GM21825 (cell line): Measurements from ENCODE around the gene RANBP3.

Experiments used
- ATAC-seq: cut with Tn5 transposase; IDR thresholded peaks from one replicate; pipeline ENCODE4 v1.9.1; 2021; ENCODE audit warnings: mild to moderate bottlenecking, moderate library complexity; ENCODE audit not compliant: unreplicated experiment

The RANBP3 gene

DNA sequence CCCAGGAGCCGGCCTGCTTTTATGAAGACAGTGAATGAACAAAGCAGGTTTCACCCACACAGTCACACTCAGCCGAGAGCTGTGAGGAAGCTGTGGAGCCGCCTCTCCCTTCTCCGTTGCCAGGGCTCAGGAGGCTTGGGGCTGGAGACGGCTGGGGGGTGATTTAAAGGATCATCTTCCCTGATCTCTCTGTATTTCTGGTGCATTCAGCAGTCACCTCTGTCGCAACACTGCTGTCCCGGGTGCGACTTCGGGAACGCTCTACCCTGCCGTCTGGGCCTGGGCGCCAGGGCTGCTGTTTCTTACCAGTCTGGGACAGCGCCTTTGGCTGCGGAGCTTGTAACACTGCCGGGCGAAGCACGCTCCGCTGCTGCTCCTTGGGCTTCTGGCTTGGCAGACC, 45.8 kb downstream of the RANBP3 start:
- ATAC-seq = no peak

GRCh38 chr19:5931251-5931650, 46.7 kb downstream of the RANBP3 start:
- ATAC-seq = no peak

DNA sequence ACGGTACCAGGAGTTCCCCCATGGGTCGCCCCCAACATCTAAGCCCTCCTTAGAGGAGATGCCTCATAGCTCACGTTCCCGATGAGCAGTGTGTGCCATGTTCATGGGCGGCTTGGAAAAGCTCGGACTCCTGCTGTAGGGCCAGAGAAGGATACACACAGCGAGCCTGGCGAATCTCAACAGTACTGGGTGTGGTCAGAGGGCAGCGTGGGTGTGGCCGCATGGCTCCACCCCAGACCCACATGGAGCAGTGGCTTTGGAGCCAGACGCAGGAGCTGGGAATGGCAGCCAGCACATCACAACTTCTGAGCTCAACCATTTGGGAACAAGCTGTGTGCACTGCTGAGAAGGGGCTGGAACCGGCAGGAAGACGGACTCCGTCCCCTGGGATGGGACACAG, 48.3 kb downstream of the RANBP3 start:
- ATAC-seq = no peak

DNA sequence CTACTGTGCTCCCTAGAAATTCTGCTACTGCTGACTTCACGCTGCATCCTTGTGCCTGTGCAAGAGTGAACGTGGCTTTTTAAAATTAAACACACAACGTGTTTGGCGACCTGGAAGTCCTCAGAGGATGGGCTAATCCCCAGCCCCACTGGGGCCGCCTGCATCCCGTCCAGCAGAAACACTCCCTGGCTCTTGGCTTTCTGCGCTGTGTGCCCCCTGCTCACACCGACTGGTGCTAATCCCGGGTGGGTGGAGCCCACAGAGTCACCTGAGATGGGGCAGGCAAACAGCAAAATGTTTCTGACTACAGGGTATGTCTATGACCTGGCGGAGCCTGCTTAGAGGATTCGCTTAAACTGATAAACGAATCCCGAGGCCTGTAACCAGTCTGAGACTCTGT, 48.8 kb downstream of the RANBP3 start:
- no peak for ATAC-seq

GRCh38 chr19:5927441-5927821, 50.5 kb downstream of the RANBP3 start:
- no peak for ATAC-seq

GRCh38 chr19:5926641-5927440, 51.1 kb downstream of the RANBP3 start:
- ATAC-seq = no peak

DNA sequence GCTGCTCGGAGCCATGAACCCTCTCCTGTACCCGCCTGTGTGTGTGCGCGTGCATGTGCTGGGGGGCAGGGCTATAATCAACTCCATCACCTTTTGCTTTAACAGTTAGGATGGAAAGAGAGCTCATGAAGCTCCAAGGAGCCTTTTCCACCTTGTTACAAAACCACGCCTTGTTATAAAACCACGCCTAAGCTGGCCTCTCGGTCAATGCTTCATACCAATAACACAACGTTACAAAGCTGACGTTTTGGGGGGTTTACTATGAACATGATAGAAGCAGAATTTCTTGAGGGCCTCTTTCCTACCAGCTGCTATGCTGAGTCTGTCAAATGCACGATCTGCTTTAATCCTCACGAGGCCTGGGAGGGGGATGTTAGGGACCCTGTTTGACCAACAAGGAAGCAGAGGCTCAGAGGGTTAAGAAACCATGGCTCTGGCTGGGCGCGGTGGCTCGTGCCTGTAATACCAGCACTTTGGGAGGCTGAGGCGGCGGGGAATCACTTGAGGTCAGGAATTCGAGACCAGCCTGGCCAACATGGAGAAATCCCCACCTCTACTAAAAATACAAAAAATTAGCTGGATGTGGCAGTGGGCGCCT, 52.0 kb downstream of the RANBP3 start:
- ATAC-seq = no peak

DNA sequence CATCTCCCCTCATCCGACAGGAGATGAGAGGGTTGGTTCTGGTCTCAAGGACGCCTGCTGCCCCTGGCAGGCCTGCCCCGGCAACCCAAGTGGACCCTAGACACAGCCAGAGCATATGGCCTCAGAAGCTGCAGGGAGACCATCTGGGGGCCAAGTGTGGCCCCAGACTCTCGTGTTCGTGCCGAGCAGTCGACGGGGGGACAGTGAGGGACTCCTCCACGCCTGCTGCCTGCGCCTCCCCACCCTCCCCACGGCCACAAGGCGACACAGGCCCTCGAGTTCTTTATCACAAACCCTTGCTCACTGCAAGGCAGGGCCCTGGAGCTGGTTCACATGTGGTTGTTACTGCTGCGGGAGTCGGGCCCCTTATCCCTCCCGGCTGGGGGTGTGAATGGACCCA, 54.6 kb downstream of the RANBP3 start:
- no peak for ATAC-seq

GRCh38 chr19:5922161-5922545, 55.8 kb downstream of the RANBP3 start:
- no peak for ATAC-seq

- ATAC-seq = no peak
These were observed 56.3 kb downstream of the RANBP3 start for GRCh38 chr19:5921516-5922160.

GRCh38 chr19:5918463-5919079, 59.4 kb downstream of the RANBP3 start:
- ATAC-seq = no peak

DNA sequence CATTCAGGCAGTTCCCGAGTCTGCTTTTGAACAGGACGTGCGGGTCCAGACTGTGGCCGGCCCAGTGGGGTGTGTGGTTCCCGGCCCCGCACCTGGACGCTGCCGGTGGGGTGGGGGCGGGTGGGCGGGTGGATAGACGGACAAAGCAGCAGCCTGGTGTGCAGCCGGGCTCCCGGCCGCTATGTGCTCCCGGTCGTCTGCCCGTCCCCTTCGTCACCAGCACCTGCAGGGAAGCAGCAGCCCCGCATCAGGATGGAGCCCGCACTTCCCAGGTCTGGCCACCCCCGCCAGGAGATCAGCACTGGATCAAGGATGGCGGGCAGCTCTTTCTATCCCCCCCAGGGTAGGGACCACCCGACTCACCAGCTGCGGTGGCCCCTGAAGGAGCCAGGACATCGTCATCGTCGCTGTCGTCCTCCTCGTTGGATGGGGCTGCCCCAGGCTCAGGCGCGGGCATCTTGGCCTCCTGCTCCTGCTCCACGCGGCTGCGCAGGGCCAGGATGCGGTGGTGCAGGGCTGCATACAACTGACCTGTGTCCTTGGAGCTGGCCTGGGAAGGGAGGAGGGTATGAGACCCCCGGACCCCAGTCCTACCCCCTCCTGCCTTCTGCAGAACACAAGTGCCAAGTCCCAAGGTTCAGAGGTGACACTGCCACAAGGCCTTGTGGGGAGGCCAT, 60.4 kb downstream of the RANBP3 start:
- ATAC-seq = no peak

DNA sequence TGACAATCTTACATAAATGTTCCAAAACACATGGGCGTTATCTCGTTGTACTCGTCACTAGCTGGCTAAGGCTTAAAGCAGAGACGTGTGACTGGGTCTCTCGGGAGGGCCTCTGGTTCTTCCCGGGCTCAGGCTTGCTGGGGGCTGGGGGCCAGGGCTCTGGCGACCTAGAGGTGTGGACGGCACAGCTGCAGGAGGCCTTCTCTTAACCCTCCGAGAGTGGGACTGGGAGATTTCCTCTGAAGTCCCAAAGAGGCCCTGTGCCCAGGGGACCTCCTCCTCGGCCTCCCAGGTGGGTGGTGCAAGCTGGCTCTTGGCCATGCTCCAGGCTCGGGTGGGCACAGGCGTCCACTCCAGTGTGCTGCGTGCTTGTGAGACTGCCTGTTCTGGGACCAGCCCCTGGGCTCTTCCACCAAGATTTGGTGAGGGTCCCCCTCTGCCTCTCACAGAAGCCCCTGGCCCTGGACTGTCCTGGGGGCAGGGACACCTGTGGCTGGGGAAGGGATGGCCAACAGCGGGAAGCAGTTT, 61.7 kb downstream of the RANBP3 start:
- ATAC-seq = no peak

DNA sequence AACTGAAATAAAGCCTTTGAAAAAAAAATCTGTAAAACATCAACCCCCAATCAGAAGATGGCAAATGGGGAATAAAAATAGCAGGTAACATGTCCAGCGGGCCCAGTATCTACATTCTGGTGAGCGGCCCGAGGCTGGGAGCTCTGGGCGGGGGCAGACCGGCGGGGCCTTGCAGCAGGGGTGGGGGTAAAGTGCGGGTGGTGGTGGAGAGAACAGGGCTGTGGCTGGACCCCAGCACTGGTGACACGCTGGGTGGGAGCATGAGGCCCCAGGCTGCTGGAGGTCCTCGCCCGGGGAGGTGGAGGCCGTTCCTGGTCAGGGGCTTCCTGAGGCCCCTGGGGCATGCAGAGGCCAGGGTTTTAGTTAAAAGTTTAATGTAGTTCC, 62.2 kb downstream of the RANBP3 start:
- no peak for ATAC-seq

DNA sequence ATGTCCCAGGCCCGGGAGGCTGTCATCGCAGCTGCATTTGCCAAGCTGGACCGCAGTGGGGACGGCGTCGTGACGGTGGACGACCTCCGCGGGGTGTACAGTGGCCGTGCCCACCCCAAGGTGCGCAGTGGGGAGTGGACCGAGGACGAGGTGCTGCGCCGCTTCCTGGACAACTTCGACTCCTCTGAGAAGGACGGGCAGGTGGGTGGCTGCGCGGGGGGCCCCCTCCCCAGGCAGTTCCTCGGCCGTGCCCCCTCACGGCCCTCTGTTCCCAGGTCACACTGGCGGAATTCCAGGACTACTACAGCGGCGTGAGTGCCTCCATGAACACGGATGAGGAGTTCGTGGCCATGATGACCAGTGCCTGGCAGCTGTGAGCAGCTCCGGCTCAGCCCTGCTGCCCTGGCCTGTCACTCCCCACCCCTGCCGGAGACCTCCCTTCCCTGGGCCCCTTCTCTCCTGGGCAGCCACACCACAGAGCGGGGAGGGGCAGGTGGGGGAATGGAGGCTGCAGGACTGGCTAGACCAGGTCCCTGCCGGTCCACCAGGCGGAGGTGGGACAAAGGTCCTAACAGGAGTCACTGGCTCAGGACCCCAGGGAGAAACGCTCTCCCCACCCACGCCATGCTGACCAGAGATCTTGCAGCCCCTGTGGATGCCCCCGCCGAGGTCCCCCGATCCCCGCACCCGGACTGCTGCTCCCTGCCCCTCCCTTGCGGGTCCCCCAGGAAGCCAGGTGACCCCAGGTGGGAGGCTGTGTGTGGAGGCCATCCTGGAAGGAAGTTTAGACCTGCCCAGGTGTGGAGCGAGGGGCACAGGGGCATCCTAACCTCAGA, 62.8 kb downstream of the RANBP3 start:
- ATAC-seq = no peak

- ATAC-seq = no peak
These were observed 63.6 kb downstream of the RANBP3 start for GRCh38 chr19:5914358-5914774.

DNA sequence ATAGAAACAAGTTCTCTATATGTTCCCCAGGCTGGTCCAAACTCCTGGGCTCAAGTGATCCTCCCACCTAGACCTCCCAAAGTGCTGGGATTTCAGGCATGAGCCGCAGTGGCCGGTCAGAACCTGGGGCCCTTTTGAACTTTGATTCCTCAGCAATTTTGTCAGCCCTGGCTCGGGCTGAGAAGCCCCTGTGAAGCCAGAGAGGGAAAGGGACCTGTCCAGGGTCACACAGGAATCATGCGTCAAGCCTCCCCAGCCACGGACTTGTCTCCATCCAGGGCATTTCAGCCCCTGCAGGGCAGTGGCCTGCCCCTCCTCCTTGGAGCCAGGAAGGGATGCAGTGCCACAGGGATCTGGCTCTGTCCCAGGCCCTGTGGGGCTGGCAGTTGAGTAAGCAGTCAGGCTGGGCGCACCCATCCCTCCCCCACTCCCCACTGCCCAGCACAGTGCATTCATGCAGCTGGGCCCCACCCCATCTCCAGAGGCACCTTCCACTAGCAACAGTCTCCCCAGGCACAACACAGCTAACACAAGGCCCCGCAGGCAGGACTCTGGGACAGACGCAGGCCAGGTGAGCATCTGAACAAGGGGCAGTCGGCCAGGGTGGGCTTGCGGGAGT, 64.1 kb downstream of the RANBP3 start, which contains the start of gene CAPS:
TSS of gene CAPS (plus strand) at position 516 of the 619 bp plus-strand sequence. CDS start 153 bp downstream, outside the sequence.
- no peak for ATAC-seq

DNA sequence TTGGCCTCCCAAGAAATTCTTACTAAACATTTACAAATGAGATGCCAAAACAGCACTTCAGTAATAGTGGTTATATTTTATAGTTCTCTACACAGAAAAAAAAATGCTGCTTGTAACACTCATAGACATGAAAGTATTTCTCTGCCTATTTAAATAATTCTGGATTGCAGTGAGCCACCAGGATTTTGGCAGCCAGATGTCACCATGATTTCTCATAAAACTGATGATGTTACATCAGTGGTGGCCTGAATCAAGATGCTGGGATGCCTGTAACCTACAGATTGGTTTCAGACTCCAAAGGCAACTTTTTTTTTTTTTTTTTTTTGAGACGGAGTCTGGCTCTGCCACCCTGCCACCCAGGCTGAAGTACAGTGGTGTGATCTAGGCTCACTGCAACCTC, 66.6 kb downstream of the RANBP3 start:
- no peak for ATAC-seq

DNA sequence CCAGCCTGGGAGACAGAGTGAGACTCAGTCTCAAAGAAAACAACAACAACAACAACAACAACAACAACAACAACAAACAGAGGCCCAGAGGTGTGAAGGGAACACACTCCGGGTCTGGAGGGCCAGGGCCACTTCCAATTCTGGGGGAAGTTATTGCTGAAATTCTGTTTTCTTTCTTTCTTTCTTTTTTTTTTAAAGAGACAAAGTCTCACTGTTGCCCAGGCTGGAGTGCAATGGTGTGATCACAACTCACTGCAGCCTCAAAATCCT, 67.4 kb downstream of the RANBP3 start:
- ATAC-seq = no peak
